Limb (tissue), 2 donors: ENCODE data around the gene GIGYF1.

Experiments used
- DNase-seq, 2 donors: peaks; one replicate each; pipeline ENCODE4 v3.0.0-alpha.2; 2016; ENCODE audit errors: extremely low spot score in 2 of 2

Gene GIGYF1

GRCh38 chr7:100684534-100685042 is 9.5 kb downstream of the GIGYF1 start:
- DNase-seq, result no peak

DNA sequence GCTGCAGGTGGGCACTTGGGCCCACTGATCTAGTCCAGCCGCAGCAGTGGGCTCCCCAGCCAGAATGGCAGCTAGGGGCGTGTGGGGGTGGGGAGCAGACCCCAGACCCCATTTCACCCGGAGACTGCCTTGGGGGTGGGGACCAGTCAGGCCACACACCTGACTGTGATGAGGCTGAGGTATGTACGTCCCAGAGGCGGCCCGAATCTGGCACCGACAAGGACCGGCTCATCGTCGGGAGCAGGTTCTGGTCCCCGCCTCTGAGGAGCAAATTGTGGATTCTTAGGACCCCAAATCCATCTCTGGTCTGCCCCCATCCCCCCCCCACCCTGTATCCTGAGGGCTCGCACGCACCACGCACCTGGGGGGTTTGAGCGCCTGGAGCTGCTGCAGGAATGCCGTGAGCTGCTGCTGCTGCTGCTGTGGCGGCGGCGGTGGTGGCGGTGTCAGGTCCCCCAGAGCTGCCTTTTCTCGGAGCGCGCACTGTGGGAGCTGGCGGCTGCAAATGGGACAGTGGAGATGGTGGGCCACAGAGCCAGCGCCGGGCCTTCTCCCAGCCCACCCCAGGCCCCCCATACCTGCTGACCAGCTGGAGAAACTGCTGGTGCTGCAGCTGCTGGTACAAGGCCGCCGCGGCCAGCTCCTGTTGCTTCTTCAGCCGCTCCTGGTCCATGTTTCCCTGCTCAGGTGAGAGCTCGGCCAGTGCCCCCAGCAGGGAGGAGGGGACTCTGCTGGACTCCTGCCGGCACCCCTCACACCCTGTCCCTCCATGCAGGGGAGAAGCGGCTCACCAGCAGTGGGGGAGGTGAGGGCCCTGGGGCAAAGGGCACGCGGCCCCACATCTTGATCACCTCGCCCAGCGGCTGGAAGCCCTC is 10.2 kb downstream of the GIGYF1 start:
- no peak for DNase-seq

- DNase-seq, result peak in 1 of 2 donors; percentile 28
Observed at GRCh38 chr7:100682991-100683658, 10.9 kb downstream of the GIGYF1 start.

GRCh38 chr7:100682228-100682741 is 11.8 kb downstream of the GIGYF1 start:
- peak in 1 of 2 donors; percentile 29 for DNase-seq

GRCh38 chr7:100681491-100682227 is 12.4 kb downstream of the GIGYF1 start:
- DNase-seq, result no peak

DNA sequence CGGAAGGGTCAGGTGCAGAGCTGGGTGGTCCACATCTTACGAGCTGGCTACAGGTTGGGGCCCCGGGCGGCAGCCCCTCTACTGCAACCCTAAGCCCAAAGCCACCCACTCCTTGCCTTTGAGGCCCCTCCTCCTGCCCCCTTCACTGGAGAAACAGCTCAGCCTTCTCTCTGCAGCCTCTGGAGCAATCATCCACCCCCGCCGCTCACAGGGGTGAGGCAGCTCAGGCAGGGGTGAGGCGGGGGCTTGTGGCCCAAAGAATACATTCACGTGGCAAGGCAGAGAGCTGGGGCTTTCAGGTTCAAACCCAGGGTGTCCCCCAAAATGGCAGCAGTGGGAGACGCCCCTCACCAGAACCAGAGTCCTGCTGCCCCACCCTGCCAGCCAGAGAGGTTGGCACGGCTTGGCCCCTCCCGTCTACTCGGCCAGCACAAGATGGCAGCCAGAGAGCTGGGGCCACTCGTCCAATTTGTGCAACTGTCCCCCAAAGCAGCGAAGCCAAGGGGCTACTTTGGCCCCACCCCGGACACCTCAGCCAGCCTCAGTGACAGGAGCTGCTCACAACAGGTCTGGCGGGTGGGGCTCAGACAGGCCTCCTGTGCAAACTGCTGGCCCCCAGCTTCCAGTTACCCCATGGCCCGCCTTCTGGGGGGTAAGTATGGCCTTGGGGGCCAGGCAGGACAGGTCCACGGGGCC is 13.3 kb downstream of the GIGYF1 start:
- DNase-seq, result peak in 1 of 2 donors; percentile 33

DNA sequence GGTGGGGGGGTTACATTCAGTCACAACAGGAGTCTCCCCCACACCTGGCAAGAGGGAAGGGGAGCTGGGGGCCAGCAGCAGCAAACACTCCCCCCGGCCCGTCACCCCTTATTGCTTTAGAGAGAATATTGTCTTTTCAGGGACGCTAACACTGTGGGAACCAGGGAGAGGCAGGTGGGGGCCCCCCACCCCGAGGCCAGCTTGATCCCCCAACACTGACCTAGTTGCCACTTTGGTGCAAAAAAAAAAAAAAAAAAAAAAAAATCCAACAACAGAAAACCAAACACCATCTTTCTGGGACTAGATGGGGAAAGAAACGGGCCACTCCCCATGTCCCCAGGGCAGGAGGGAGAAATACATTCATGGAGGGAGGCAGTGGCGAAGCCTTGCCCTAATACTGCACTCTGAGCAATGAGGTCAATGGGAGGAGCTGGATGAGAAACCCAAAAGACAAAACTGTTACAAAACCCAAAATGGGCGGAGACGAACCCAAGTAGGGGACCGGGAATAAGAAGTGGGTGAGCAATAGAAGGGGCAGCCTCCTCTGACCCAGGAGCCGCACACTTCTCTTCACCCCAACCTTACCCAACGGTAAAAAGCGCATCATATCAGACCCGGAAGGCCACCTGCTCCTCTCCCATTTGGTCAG is 14.0 kb downstream of the GIGYF1 start:
- DNase-seq, result peak in 1 of 2 donors; percentile 32

- DNase-seq, result no peak
Observed at GRCh38 chr7:100679129-100679926, 14.7 kb downstream of the GIGYF1 start.

DNA sequence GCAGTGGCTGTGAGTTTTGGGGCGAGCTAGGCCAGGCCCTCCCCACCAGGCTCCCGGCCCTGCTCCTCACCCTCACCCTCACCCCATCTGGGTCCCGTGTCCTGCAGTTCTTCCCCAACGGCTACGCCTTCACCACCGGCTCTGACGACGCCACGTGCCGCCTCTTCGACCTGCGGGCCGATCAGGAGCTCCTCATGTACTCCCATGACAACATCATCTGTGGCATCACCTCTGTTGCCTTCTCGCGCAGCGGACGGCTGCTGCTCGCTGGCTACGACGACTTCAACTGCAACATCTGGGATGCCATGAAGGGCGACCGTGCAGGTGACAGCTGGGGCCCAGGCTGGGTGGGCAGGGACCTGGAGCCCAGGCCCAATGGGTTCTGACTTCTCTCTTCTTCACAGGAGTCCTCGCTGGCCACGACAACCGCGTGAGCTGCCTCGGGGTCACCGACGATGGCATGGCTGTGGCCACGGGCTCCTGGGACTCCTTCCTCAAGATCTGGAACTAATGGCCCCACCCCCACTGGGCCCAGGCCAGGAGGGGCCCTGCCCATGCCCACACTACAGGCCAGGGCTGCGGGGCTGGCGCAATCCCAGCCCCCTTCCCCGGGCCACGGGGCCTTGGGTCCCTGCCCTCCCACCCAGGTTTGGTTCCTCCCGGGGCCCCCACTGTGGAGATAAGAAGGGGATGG is 15.6 kb downstream of the GIGYF1 start:
- DNase-seq, result peak in 1 of 2 donors; percentile 38

DNA sequence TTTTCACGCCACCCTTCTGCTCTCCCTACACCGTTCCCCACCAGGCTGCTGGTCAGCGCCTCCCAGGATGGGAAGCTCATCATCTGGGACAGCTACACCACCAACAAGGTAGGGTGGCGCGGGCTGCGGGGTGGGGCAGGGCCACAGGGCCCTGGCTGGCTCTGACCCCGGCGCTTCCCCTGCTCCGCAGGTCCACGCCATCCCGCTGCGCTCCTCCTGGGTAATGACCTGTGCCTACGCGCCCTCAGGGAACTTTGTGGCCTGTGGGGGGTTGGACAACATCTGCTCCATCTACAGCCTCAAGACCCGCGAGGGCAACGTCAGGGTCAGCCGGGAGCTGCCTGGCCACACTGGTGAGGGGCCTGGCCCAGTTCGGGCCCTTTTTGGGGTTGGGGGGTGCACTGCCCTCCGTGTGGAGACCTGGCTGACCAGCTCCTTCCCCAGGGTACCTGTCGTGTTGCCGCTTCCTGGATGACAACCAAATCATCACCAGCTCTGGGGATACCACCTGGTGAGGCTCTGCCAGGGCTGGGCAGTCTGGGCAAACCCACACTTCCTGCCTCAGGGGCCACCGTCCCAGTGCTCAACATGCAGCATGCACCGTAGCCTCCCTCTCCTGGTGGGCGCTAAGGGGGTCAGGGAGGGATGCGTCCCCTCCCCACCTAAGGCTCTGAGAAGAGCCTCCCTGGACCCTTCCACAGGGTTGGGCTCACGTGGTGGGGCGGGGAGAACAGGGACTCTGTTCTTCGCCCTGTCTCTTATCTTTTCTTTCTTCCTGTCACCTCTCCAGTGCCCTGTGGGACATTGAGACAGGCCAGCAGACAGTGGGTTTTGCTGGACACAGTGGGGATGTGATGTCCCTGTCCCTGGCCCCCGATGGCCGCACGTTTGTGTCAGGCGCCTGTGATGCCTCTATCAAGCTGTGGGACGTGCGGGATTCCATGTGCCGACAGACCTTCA is 16.5 kb downstream of the GIGYF1 start:
- peak in 1 of 2 donors; percentile 39 for DNase-seq

GRCh38 chr7:100676501-100677306 is 17.3 kb downstream of the GIGYF1 start:
- DNase-seq, result peak in 1 of 2 donors; percentile 43

- DNase-seq, result peak; percentile 61 to 87
Observed at GRCh38 chr7:100675581-100676350, 18.3 kb downstream of the GIGYF1 start.

- no peak for DNase-seq
Observed at GRCh38 chr7:100675105-100675451, 19.0 kb downstream of the GIGYF1 start.

DNA sequence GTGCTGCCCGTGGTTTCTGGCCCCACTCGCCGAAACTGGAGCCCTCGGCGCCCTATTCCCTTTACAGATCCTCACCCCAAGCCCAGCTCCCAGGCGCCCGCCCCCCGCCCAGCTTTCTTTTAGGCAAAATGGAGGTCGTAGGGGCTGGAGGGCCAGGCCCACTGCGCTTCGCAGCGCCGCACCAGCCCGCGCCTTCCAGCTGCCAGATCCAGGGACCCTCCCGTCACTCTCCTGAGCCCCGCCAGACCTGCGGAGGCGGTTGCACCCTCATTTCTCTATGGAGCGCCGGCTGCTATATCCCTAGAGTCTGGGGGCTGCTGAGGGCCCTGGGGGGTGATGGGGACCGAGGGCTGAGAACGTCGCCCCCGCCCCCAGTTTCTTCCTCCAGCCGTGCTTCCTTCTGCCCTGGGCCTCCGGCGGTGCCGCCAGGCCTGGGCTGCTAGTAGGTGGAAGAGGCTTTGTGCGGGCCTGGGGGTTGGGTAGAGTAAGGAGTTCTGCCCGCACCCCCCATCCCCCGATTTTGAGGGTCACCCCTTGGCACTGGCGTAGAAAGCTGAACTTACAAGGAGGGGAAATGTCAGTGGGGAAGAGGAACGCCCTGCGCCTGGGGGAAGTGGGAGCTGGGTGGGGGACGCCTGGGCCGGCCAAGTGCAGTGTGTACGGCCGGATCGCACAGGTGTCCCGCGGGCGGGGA is 19.5 kb downstream of the GIGYF1 start:
- peak in 1 of 2 donors; percentile 67 for DNase-seq

DNA sequence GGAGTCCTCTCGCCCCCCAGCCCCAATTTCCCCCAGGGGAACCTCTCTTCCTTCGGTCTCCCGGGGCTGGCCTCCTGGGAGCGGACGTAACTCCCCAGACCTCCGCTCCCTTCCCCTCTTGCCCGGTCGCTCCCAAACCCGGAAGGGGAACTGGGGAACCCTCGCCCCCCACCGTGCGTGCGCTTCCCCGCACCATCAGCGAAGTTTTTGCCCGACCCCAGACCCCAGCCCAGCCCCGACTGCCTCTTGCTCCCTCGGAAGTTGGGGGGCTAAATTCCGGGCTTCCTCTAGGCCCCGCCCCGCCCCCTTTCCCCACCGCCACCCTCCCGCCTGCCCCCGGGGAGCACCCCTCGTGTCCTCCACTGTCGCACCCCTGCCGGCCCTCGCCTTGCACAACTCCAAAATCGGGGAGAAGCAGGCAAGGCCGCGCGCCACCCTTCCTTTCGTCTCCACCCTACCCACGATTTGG is 20.1 kb downstream of the GIGYF1 start:
- no peak for DNase-seq
